MV-4-11 (cell line): ENCODE data around the gene SUFU.

Experiments used
- DNase-seq: peaks from one replicate; lab custom pipeline; 2025; lab: John Stamatoyannopoulos, UW

SUFU gene

DNA sequence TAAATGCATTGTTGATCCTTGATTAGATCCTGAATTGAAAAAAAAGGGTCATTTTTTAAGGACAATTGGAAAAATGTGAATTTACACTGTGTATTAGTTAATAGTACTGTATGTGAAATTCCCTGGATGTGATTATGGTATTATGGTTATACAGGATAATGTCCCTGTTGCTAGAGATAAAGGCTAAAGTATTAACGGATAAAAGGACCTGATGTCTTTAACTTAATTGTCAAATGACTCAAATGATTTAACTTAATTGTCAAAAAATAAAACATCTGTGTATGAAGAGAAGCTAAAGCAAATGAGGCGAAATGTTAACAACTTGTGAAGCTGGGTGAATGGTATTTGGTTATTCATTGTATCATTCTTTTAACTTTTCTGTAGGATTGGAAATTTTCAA, 48.8 kb downstream of the SUFU start:
- DNase-seq: no peak

DNA sequence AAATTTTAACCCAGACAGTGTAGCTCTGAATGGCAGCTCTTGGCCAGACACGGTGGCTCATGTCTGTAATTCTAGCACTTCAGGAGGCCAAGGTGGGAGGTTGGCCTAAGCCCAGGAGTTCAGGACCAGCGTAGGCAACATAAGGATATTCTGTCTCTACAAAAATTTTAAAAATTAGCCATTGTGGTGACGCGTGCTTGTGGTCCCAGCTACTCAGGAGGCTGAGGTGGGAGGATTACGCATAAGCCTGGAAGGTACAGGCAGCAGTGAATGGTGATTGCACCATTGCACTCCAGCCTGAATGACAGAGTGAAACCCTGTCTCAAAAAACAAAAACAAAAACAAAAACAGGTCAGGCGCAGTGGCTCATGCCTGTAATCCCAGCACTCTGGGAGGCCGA, 50.0 kb downstream of the SUFU start:
- no peak for DNase-seq

DNA sequence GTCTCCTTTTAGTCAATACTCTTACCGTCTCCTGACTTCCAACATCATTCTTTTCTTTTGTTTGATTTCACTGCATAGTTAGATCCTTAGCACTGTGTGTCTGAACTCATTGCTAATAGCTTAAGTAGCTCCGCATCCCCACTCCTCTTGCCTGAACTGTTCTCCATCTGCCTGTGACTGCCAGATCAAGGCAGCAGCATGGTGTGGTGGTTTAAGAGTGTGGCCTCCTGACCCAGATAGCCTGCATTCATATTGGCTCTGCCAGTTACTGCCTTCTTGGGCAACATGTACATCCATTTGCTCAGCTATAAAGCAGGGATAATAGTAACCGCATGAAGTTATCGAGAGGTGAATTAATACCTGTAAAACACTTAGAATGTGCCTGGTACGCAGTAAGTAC, 50.8 kb downstream of the SUFU start:
- no peak for DNase-seq

DNA sequence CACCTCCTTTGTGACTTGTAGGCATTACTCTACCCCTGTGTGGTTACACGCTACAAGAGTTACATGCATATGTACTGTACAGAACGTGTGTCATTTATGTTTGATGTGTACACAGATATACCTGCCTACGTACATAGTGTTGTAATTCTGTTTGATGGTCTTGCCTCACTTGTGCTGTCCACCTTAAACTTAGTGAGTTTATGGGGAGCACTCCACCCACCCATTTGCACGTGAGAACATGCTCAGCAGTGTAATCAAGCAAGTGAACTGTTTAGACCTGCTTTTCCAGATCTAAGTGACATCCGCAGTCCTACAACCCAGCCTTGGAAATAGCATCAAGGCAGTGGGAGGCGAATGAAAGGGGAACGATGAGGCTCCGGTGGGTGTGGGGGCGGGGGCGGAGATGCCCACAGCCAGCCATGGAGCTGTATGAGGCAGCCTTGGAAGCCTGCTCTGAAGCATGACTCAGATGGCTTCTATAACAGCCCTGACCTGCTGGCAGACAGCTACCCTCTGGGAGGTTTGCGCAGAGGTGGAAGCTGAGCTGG, 52.1 kb downstream of the SUFU start:
- DNase-seq: peak; percentile 53

DNA sequence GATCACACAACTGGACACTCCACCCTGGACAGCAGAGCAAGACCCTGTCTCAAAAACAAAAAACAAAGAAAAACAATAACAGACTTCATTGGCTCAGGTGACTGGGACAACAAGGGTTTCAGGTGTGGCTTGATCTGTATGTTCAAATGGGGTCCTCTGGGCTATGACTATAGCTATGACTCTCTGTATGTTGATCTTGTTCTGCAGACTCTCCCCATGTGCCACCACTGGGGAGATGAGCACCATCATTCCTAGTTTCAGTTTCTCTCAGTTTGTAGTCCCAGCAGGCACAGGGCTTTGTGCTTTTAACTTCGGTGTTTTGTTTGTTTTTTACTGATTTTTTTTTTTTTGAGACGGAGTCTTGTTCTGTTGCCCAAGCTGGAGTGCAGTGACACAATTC, 53.8 kb downstream of the SUFU start:
- DNase-seq: no peak

DNA sequence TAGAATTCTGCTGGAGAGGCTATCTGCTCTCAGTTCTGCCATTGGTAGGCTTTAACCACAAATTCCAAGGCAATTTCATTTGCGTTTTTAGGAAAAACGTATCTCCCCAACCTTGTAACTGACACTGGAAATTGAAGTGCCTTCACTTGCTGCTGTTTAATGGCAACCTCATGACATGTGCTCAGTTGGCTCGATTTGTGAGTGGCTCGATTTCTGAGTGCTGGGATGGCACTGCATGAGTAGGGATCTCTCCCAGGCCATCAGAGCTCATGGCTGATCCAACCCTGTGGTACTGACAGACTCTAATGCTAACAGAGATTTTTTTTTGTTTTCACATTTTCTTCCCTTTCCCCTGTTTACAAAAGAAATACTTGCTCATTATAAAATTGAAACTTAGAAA, 56.0 kb downstream of the SUFU start:
- no peak for DNase-seq

DNA sequence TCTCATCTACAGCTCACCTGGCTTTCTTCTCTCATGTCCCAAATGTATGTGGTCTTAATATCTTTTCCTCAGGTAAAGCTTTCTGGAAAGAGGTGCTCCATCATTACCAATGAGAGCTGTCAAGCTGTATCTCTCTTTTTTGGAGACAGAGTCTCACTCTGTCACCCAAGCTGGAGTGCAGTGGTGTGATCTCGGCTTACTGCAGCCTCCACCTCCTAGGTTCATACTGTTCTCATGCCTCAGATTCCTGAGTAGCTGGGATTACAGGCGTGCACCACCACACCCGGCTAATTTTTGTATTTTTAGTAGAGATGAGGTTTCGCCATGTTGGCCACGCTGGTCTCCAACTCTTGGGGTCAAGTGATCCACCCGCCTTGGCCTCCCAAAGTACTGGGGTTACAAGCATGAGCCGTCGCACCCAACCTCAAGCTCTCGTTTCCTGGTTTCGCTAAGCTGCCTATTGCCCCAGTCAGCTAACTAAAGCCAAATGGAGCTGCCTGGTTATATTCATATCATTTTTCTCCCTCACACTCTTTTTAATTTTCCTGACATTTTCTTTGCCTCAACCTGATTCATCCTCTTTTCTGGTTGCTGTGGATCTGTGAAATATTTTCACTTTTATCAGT, 60.5 kb downstream of the SUFU start:
- DNase-seq: peak; percentile 74

DNA sequence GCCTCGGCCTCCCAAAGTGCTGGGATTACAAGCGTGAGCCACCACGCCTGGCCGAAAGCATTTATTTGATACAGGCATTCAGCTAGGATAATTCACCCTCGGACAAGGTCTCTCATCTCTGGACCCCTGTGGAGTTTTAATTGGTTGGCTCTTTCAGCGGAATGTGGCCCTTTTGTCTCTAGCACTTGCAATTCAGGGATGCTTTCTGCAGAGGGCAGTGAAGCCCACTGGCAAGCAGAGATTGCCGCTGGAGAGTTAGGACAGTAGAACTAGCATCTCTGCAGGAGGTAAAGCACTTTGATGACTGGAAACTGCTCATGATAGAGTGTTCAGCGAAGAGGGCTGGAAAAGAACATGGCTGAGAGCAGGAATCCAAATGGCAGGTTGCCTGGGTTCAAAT, 62.0 kb downstream of the SUFU start:
- no peak for DNase-seq

DNA sequence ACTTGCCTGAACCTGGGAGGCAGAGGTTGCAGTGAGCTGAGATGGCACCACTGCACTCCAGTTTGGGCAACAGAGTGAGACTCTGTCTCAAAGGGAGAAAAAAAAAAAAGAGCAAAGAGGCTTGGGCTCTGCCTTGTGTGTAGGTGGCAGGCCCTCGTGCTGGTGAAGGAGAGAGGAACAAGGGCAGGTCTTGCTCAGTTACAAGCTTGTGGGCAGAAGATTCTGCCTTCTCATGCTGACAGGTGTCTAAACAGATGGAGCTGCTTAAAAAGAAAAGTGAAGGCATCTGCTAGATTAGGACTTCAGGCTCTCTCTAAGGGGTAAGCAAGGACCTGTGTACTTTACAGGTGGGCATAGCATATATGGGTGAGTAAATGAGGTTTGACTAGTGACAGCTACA, 75.0 kb downstream of the SUFU start:
- DNase-seq: no peak

DNA sequence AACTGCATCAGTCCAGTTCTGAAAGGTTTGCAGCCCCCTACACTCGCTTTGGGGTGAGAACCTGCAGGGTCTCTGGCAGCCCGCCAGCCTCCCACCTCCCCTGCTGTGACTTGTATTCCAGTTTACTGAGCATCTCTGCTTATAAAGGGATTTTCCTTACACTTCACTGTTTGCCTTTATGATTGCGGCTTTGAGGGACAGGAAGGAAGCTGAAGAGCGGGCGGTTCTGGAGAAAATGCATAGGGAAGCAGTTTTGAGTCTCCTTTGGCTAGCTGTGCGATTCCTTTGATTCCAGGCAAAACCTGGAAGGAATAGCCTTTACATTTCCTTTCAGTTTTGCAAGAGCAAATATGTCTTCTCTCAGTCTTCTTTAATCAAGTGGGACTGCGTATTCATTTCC, 75.6 kb downstream of the SUFU start:
- DNase-seq: no peak

DNA sequence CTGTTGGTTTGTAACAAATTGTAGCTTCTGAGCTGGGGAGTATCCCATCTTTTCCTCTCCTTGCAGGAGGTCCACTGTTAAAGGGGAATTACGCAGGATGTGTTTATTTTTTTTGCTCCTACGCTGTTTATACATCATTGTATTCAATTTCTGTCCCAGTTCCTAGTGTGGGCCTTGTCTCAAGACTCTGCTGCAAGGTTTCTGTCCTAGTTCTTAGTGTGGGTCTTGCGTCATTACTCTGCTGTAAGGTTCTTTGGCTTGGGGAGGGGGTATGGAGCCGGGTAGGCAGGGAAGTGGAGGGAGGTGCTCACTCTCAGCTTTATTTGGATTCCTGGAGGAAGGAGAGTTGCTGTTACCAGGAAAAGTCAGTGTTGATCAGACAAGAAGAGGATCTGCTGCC, 76.5 kb downstream of the SUFU start:
- DNase-seq: peak; percentile 18

DNA sequence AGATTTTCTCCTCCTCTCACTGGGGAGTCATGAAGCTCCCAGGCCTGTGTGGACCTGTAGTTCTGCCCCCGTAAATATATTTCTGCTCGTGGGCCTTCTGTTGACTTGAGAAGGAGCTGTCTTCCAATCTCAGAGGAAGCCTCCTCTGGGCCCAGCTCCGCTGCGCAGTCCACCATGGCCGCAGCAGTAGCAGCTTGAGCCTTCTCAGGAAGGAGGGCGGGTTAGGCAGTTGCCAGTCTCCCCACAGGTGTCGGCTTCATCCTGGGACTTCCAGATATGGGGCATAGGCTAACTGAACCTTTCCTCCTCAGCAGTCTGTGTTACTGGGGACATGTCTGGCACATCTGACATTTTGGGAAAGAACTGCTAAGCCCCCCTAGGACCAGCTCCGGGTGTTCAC, 77.6 kb downstream of the SUFU start:
- DNase-seq: no peak

DNA sequence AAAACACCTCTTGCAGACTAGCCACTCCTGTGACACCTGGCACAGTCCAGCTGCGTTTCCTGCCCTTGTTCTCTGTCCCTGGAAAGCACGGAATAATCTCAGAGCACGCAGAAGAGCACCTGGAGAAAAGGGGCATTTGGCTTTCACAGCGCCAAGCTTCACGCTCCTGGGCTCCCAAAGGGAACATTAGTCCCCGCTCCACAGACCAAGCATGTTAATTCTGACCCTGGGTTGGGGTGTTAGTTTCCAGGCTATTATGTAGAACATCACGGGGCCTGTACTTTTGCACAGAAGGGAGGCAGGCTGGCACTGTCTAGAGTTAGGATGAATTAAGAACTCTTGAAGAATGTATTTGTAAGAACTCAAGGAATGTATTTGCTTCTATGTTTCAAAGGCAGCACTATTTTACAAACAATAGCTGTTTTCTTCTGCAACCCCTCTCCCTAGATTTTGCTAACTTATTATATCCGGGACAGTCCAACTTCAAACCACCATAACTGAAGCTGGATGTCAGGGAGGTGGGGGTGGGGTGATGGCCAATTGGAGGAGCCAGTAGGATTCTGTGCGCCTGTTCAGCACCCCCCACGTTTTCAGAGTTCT, 78.3 kb downstream of the SUFU start:
- DNase-seq: no peak

DNA sequence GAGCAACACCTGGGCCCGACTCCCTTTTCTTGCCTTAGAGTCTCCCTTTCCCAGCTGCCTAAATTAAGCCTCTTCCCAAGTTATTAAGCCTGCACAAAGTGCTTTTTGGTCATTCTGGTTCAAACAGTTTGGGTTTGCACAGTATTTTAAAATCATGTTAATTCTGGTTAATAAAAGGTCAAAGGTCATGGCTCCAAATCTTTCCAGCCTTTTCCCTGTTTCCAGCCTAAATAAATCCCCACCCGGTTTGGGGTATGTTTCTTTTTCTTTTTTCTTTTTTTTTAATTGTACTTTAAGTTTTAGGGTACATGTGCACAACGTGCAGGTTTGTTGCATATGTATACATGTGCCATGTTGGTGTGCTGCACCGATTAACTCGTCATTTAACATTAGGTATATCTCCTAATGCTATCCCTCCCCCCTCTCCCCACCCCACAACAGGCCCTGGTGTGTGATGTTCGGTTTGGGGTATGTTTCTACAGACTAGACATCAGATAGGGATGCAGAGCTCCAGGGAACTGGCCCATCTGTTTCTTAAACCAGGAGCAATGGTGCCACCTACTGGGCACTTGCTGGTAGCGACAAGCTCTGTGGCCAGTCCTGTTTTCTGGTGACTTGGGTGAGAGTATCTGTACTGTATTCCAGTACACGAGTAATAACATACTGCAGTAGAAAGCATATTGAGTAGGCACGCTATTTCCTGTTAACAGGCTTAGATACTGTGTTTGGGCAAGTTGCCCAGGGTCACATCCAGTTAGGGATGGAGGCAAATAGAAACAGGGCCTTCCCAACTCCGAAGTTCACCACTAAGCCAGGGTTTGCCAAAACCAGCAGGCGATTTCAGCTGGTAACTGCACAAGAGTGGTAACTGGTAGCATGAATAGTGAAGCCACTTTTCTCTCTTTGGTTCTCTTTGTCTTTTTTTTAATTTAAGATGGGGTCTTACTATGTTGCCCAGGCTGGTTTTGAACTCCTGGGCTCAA, 80.0 kb downstream of the SUFU start:
- DNase-seq: peak; percentile 83

DNA sequence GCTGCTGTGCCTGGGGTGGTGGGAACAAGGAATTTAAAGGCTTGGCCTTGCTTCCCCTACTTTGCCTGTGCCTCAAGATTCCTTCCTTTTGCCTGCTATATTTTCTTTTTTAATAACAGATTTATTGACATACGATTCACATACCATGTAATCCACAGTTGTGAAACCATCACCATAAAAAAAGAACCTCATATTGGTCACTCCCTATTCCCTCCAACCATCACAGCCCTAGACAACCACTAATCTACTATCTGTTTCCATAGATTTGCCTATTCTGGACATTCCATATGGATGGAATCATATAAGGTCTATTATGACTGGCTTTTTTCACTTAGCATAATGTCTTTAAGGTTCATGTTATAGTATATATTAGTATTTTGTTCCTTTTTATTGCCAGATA, 81.3 kb downstream of the SUFU start:
- no peak for DNase-seq

DNA sequence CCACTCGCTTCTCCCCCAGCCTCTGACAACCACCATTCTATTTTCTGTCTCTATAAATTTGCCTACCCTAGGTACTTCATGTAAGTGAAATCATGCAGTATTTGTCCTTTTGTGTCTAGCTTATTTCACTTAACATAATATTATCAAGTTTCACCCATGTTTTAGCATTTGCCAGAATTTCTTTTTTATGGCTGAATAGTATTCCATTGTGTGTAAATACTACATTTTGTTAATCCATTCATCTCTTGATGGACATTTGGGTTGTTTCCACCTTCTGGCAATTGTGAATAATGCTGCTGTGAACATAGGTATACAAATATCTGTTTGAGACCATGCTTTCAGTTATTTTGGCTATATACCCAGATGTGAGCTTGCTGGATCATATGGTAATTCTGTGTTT, 83.1 kb downstream of the SUFU start:
- DNase-seq: no peak

DNA sequence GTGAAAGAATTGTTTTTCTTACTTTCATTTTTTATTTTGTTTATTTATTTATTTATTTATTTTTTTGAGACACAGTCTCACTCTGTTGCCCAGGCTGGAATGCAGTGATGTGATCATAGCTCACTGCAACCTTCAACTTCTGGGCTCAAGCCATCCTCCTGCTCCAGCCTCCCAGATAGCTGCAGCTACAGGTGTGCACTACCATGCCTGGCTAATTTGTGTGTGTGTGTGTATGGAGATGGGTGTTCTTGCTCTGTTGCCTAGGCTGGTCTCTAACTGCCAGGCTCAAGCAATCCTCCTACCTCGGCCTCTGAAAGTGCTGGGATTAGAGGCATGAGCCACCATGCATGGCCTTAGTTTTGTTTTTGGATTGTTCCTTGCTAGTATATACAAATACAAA, 85.1 kb downstream of the SUFU start:
- DNase-seq: no peak

DNA sequence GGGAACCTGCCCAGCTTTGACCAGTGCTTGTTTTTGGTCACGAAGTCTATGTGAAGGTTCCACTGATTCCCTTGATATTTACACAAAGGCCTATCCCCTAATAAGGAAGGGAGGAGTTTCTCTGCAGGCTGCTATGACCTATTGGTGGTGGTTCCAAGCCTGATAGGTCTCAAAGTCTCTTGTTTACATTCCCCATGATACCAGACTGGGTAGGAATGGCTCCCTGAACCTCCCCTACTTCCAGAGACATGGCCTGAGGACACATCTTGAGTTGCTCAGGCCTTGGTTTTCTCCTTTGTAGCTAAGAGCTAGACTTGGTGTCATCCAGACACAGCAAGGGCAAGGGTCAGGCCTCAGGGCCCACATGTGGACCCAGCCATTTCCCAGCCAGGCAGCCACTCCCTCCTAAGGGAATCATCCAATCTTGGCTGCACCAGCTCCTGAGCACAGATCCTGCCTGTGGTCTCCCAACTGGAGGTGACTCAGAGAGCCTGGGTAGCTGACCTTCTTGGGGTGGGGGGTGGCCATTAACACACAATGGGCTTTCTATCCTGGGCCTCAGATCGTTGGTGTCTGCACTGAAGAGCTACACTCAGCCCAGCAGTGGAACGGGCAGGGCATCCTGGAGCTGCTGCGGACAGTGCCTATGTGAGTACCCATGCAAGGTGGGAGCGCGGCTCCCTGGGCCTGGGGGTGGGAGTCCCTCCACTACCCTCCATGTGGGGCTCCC, 89.5 kb downstream of the SUFU start:
- no peak for DNase-seq

DNA sequence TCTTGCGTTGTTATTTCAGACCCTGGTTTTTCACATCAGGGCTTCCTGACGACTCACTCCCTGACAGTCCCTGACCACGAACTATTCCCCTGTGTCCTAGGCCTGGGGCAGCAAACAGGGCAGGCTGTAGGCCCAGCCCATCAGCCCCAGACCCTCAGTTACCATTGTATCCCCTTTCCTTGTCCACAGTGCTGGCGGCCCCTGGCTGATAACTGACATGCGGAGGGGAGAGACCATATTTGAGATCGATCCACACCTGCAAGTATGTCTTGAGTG, 90.0 kb downstream of the SUFU start:
- DNase-seq: no peak

DNA sequence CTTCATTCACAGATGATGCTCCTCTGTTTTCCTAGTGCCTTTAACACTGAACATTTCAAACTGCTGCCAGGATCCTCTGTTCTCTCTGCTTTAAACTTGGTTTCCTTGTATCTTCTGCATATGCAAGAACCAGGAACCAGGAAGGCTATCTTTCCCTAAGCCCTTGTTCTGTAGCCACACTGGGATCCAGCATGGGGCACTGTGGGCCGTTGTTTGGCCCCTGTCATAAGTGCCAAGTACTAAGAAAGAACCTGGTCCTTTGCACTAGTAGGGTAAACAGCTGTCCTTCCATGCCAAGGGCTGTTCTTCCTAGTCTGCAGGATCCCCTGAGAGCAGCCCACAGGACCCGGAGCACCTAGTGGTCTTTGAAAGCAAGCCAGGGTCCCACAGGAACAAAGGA, 91.5 kb downstream of the SUFU start:
- no peak for DNase-seq

DNA sequence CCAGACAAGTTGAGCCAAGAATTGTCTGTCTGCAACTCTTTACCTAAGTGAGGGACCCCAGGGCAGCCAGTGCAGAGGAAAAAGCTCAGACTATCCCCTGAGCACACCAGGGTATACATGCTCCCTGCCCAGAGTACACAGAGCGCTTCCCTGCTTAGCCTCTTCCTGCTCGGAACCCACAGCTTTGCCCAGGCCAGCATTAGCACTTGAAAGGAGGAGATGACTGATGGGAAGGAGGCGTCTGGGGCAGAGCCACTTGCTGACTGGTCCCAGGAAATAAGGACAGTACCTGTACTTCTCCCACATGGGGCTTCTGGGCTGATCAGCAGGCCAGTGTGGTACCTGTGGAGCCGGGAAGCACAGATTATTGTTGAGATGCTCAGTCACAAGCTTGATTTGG, 92.1 kb downstream of the SUFU start:
- DNase-seq: no peak

DNA sequence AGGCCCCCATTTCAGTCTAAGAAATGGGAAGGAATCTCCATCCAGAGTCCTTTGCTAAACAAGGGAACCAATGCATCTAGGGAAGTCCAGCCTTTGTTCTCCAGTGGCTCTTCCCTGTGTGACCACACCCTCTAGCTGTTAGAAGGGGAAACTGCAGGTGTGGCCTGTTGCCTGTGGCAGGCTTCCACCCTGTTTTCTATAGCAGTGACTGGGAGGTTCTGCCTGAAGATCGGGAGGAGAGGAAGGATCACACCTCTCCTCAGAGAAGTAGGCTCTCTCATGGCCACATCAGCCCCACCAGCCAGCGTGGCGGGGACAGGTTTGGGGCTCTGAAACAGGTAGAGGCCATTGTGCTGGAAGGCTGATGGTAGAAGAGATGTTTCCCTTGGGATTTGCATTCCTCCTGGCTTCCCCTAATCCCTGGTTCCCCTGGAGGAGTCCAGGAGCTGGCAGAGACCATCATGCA, 92.8 kb downstream of the SUFU start:
- DNase-seq: peak; percentile 60
